HG02884 (cell line): Measurements from ENCODE around the gene IP6K3.

Experiments used
- ATAC-seq: cut with Tn5 transposase; IDR thresholded peaks from one replicate; pipeline ENCODE4 v1.9.1; 2021; ENCODE audit warnings: mild to moderate bottlenecking, moderate library complexity; ENCODE audit not compliant: unreplicated experiment

The IP6K3 gene

GRCh38 chr6:33709605-33710295, 37.0 kb downstream of the IP6K3 start:
- ATAC-seq, result no peak

- no peak for ATAC-seq
Observed at GRCh38 chr6:33708516-33709204, 38.0 kb downstream of the IP6K3 start.

DNA sequence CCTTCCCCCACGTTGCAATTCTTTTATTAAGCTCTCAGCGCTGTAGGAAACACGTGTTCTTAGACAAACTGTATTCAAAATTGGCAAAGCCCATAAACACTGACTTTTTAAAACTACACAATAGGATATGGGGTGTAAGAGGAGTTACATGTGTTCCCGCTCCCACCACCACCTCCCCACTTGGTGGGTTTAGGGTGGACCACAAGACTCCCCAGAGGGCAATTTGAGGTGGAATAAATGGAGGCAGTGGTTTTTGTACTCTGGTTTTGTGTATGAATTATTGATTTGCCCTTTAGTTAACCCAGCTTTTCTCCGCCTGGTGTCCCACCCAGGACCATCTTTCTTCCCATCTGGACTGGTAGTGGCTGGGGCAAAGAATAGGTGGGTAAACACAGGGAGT, 38.9 kb downstream of the IP6K3 start:
- ATAC-seq, result no peak

DNA sequence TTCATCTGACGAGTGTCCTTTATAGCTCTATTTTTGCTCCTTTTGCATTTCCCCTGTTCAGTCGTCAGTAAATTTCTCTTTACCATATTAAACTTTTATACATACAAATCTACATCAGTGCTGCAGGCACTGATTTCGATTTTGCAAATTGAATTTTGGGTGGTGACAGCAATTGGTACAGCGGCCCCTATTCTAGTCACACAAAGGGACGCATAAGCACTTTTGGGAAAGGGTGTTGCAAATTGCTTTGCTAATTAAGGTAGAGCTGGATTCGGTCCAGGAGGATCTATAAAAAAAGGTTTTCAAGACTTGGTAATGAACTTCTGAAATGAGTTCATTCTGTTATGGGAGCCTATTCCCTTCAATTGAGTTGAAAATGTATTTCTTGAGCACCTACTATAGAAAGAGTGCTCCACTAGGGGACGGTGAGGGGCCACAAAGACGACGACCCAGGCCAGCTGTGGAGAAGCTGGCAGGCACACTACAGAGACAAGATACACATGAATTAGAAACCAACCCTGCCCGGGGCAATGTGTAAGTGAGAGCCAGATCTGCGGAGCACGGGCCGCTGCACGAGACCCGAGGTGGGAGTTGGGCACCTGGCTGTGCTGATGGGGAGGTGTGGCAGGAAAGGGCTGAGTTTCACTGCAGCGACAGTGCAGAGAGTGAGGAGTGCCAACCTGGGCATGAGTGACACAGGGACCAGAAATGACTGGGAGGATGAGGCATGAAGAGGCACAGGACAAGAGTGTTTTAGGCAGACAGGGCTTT, 40.6 kb downstream of the IP6K3 start:
- no peak for ATAC-seq

DNA sequence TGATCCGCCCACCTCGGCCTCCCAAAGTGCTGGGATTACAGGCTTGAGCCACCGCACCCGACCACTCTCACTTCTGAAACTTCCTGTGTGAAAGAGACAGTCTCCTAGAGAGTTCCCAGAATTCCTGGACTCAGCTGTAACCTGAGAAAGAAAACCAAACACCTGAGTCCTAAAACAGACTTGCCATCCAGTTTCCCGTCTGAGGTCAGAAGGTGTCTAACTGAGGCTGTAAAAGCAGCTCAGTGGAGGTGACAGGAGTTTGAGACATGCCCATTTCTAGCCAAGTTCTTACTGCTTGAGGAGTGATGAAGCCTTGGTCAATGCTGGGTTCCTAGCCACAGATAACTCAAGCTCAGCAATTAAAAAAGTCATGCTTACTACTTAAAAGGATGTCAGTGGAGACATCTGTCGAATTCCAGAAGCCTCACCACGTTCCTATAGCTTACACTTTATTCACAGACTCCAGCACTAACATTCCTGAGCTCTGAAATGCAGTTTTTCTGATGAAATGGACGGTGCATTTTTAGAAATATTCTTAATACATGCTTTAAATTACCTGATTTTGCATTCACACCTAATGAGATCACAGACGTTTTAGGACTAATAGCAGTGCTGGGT, 41.3 kb downstream of the IP6K3 start:
- ATAC-seq, result no peak

- ATAC-seq, result no peak
Observed at GRCh38 chr6:33704215-33705066, 42.3 kb downstream of the IP6K3 start.

DNA sequence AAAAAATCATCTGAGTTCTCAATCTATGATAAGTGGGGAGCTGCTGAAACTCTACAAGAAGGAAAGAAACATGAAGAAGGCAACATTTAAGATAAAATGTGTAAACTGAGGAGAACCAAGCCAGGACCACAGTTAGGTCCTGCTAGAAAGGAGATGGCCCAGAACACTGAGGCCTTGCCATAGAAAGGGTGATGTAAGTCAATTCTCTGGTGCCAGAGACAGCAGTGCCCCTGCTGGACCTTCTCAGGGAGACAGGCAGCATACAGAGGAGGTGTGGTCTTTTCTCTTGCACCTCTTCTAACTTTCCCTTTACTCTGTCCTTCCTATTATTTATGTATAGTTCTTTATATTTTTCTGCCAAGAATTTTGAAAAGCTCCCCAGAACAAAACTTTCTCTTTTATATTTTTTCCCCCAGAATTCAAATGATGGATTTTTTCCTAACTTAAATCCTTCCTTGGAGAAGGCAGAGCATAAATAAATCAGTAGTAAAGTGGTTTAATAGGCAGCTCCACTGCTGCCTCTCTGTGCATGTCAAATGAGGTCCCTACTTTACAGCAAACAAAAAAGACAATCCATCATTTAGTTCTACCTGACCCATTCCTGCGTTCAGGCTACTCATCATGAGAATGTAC, 44.2 kb downstream of the IP6K3 start:
- no peak for ATAC-seq

GRCh38 chr6:33700391-33701050, 46.2 kb downstream of the IP6K3 start:
- ATAC-seq, result no peak

DNA sequence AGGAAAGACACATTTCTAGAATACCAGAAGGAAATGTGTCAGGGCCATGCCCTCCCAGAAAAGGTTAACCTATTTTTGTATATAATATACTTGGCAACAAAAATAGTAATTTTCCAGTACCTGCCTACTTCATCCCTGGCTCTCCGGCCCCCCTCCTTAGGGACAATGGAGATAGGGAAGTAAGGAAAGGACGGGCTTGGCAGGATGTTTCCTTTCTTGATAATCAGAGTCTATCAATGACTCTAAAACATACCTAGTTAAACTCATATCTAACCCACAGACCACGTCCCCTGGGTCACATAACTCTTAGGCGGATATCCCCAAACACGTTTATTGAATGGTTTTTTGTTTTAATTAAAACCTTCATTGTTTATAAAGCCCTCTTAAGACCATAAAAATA, 47.0 kb downstream of the IP6K3 start:
- ATAC-seq, result no peak

GRCh38 chr6:33699131-33699530, 47.6 kb downstream of the IP6K3 start:
- no peak for ATAC-seq

DNA sequence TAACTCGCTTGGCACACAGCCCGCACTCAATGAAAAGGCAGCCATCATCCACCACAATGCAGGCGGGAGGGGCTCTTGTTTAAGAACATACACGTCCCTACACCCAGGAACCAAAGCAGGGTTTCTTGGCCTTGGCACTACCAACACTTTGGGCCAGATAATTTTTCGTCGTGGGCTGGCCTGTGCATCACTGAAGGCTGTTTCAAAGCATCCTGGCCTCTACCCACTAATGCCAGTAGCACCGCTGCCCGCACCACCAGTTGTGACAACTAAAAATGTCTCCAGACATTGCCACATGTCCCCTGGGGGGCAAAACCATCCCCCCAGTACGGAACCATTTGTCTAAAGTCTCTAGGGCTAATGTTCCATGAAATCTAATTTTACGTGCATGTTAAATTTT, 48.2 kb downstream of the IP6K3 start:
- ATAC-seq, result no peak

- no peak for ATAC-seq
Observed at GRCh38 chr6:33697845-33698244, 48.9 kb downstream of the IP6K3 start.

DNA sequence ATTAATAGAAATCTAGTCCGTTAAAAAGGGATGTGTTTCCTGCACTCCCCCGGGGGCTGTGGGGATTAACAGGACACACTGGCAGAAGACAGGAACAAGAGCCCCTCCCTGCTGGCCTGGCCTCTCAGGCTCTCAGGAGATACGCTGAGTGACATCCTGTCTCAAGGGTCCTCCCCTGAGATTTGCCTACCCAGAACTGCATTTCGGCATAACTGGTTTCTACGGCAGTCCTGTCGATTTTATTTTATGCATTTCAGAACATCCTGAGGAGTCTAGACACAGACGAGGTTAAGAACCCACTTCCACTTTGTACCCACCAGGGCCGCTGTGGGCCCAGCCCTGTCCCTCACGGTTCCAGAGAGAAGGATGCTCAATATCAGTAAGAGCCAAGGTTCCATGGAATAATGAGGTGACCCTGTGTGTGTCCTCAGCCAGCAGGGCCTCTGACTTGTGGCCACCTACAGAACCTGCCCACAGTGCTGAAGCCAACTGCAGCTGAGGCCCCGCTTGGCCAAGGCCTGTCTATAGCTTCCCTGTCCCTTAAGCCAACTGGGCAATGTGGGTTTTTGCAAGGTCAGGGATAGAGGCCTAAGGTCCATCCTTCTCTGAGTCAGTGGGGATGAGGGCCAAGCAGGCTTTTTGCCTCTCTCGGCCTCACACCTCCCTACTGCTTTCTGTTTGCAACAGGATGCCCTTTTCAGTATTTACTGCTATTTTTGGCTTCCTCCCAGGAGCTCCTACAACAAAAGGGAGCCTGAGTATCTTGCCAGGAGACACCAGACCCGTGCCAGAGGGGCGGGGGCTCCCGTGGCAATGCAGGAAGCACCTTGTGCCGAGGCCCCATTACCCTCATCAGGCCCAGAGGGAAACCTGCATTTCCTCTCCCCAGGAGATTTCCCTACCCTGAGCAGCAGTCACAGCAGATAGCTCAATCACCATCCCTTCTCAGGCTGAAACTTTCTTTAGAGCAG, 49.9 kb downstream of the IP6K3 start:
- no peak for ATAC-seq

GRCh38 chr6:33696076-33696475, 50.6 kb downstream of the IP6K3 start:
- ATAC-seq, result no peak

GRCh38 chr6:33695451-33695887, 51.2 kb downstream of the IP6K3 start:
- ATAC-seq, result no peak

- ATAC-seq, result no peak
Observed at GRCh38 chr6:33694977-33695376, 51.7 kb downstream of the IP6K3 start.

GRCh38 chr6:33694401-33694931, 52.2 kb downstream of the IP6K3 start:
- ATAC-seq, result no peak
